ENCODE results near the gene IGFBP3. TPM values are rescaled to one million over a fixed set of nuclear protein-coding genes. Genes with fewer than 3 reads are reported as not detected.

Gene IGFBP3
- total and polyA plus RNA-seq, 9 of the 15 experiments (the other 6 are each of a cell fraction or from before 2014, with no cell fraction given): 0.08 to 0.22 (median 0.10) TPM; not detected in 5

DNA sequence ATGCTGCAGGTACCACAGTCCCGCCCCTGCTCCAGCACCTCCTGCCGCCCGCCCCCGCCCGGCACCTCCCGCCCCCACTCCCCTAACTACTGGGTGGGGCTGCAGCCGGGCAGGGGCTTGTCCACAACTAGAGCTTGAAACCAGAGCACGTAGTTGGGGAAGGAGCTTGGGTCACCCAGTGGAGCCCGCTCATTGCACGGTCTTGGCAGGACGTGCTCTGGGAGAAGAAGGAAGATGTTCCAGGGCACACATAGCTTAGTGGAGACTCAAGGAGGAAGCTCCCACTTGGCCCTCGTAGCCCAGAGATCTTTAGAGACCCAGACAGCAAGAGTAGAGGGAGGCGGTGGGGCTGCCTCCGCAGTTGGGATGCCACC is 32.1 kb downstream of the IGFBP3 start (continued):
- no peak for TF ChIP-seq MXI1 (IDR thresholded peaks at IDR 0.05; ENCODE audit: low read depth, low read length)
- no peak for TF ChIP-seq PRDM10 (IDR thresholded peaks at IDR 0.05; ENCODE audit: partially characterized antibody)
- TF ChIP-seq GTF2A2 (tag; IDR thresholded peaks at IDR 0.05): no peak

- H3K79me2 ChIP-seq (ENCODE audit: control insufficient read depth, insufficient read depth, low read length): no peaks in the 10 kb centered on the region
- POLR2A ChIA-PET: no interaction called here
- H3K4me2 ChIP-seq (ENCODE audit: insufficient read depth, low read length): no peak within 1 kb of the TSS
- no peaks in the 10 kb centered on the region for H3K9me3 ChIP-seq (replicated peaks; ENCODE audit: control insufficient read depth, insufficient read depth, low read depth, low read length)
- H3K36me3 ChIP-seq (ENCODE audit: control insufficient read depth, insufficient read depth, low read length): no peaks in the 10 kb centered on the region
- ATAC-seq (no peak), FAIRE-seq (no peak), DNase-seq (ENCODE audit: extremely low read depth in 1 of 4, low spot score in 3 of 4) (no peak)
- H2AFZ ChIP-seq (ENCODE audit: low read depth, low read length): no peak within 1 kb of the TSS
- in situ Hi-C loops (cut with MboI): no loop called here
- intact Hi-C loops (cut with micrococcal nuclease): no loop called here
- no peak within 1 kb of the TSS for H3K4me3 ChIP-seq
- 4% methylated on average over 40 of the region's 73 CpGs for WGBS (ENCODE audit: insufficient coverage, low coverage, missing lambda C conversion rate)
- H3K4me1 ChIP-seq (replicated peaks in 1 of 2; ENCODE audit: control insufficient read depth in 2 of 2, insufficient read depth in 2 of 2, low read length in 2 of 2): peaks cover 0 to 6% of the 10 kb centered on the region in 2 experiments; a peak in 2 of 5 replicates
- H3K9ac ChIP-seq (ENCODE audit: insufficient read depth in 1 of 2, low read depth in 2 of 2, low read length in 2 of 2): no peak within 1 kb of the TSS
- peaks cover 7 to 38% of the 10 kb centered on the region in 2 experiments; a peak in 4 of 5 replicates for H3K27me3 ChIP-seq (ENCODE audit: control insufficient read depth in 2 of 2, insufficient read depth in 2 of 2, low read length in 2 of 2)
- H4K20me1 ChIP-seq (replicated peaks; ENCODE audit: control insufficient read depth, insufficient read depth, low read length): no peaks in the 10 kb centered on the region
- no peak within 1 kb of the TSS for H3K27ac ChIP-seq (ENCODE audit: extremely low read depth, low read depth, low read length)
- no TSS peak for BruUV-seq (replicated peaks)
- CTCF ChIA-PET (ENCODE audit: low intra/inter-chr PET ratio): no interaction called here
- no peaks in the 10 kb centered on the region for H3K9me1 ChIP-seq (ENCODE audit: control insufficient read depth, insufficient read depth, low read length)
- TF ChIP-seq RNF219 (CRISPR knock-in tag; IDR thresholded peaks at IDR 0.05) (no peak), ZNF217 (CRISPR knock-in tag; IDR thresholded peaks at IDR 0.05) (no peak)
Observed at GRCh38 chr7:45888185-45888992, 32.7 kb downstream of the IGFBP3 start, which contains the start of gene IGFBP1. Gene IGFBP1, plus strand, starts transcription at chr7:45888488. Its CDS starts 165 bp downstream, at chr7:45888653.
